ENCODE data around the gene ST8SIA5. TPM values are rescaled to one million over a fixed set of nuclear protein-coding genes. Genes with fewer than 3 reads are reported as not detected.

ST8SIA5 gene
- polyA plus RNA-seq, 6 donors from 2014 or later, result not detected

GRCh38 chr18:46718501-46719341 is 38.1 kb downstream of the ST8SIA5 start:
- no peaks in the 10 kb centered on the region for H3K4me1 Mint-ChIP-seq
- H3K27ac Mint-ChIP-seq, result no peak overlapping the region
- peaks cover 9 to 16% (median 12%) of the 10 kb centered on the region in 3 donors for H3K27me3 Mint-ChIP-seq
- H3K36me3 Mint-ChIP-seq, result no peaks in the 10 kb centered on the region
- no peak overlapping the region for H3K4me3 Mint-ChIP-seq
- peaks cover 0 to 2% (median 0%) of the 10 kb centered on the region in 7 donors for H3K9me3 Mint-ChIP-seq
- no peak for ATAC-seq (ENCODE audit: low read depth in 2 of 2)
- no peak for DNase-seq

GRCh38 chr18:46716827-46717226 is 40.0 kb downstream of the ST8SIA5 start:
- no peak for ATAC-seq (ENCODE audit: low read depth in 2 of 2)

DNA sequence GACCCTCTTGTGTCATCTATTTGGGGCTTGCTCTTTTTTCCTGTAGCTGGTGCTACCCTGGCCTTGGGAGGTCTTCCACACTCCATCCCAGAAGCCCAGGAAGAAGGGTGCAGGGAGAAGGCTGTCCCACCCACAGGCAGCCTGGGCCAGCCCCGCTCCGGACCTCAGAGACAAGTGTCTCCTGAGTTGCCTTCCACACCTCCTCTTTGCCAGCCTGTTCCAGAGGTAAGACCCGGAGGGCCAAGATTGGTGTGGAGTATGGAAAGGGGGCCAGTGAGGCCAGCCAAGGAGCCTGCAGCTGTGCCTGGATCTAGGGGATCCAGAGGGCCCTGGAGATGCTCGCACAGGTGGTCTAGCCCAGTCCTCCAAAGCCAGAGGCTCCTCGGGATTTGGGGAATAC is 40.5 kb downstream of the ST8SIA5 start:
- ATAC-seq (ENCODE audit: low read depth in 2 of 2) (no peak), DNase-seq (no peak)
- Mint-ChIP-seq H3K27ac (no peak overlapping the region), H3K9me3 (peaks cover 0 to 2% (median 0%) of the 10 kb centered on the region in 7 donors), H3K4me1 (peaks cover 0 to 4% (median 0%) of the 10 kb centered on the region in 3 donors), H3K4me3 (no peak overlapping the region), H3K27me3 (peaks cover 9 to 12% (median 11%) of the 10 kb centered on the region in 3 donors), H3K36me3 (no peaks in the 10 kb centered on the region)

More at GRCh38 chr18:46716827-46717226, 40.0 kb downstream of the ST8SIA5 start:
- H3K9me3 Mint-ChIP-seq, result peaks cover 0 to 2% (median 0%) of the 10 kb centered on the region in 7 donors
- peak overlapping the region in 1 of 6 donors; percentile 53 for H3K27ac Mint-ChIP-seq
- no peaks in the 10 kb centered on the region for H3K4me1 Mint-ChIP-seq
- H3K27me3 Mint-ChIP-seq, result peaks cover 9 to 16% (median 12%) of the 10 kb centered on the region in 3 donors
- no peak overlapping the region for H3K4me3 Mint-ChIP-seq
- DNase-seq, result no peak
- H3K36me3 Mint-ChIP-seq, result no peaks in the 10 kb centered on the region

DNA sequence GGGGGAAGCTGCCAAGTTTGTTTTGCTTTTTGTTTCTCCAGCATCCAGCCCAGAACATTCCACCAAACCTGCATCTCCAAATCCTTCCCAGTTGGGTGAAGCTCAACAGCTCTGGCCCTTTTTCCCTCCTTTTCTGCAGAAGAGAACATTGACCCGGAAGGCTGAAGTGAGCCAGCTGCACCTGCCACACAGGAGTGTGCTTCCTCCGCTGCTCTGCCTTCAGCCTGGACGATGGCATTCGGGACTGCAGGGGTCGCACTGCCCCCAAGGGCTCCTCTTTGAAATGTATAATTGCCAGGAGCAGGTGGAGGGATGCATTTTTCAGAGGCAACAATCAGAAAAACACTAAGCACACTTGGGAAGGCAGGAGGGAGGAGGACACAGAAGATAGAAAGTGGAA is 41.8 kb downstream of the ST8SIA5 start:
- Mint-ChIP-seq H3K4me3 (no peak overlapping the region), H3K27me3 (peaks cover 9 to 11% (median 10%) of the 10 kb centered on the region in 3 donors), H3K9me3 (peaks cover 0 to 2% (median 0%) of the 10 kb centered on the region in 7 donors), H3K4me1 (peaks cover 0 to 5% (median 0%) of the 10 kb centered on the region in 3 donors), H3K36me3 (no peaks in the 10 kb centered on the region), H3K27ac (peak overlapping the region in 1 of 6 donors; percentile 84)
- ATAC-seq (ENCODE audit: low read depth in 2 of 2), result no peak
- DNase-seq, result no peak

DNA sequence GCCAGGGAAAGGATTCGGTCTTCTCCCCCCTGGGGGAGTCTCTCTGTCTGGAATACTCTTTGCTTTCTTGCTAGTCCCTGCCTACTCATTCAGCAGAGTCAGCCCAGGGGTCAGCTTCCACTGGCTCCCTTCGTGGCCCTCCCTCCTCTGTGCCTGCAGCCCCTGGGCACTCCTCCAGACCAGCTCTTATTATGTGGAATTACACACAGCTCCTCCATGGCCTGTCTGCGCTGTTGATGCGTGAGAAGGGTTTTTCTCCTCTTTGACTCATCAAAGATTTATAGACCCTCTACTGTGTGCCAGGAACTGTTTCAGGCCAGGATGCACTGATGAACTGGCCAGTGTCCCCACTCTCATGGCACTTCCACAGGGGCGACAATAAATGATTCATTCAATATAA is 44.4 kb downstream of the ST8SIA5 start:
- no peaks in the 10 kb centered on the region for H3K36me3 Mint-ChIP-seq
- H3K27ac Mint-ChIP-seq, result no peak overlapping the region
- ATAC-seq (ENCODE audit: low read depth in 2 of 2) (no peak), DNase-seq (no peak)
- peaks cover 0 to 5% (median 0%) of the 10 kb centered on the region in 3 donors for H3K4me1 Mint-ChIP-seq
- H3K4me3 Mint-ChIP-seq, result no peak overlapping the region
- H3K27me3 Mint-ChIP-seq, result peaks cover 0 to 6% (median 0%) of the 10 kb centered on the region in 3 donors
- H3K9me3 Mint-ChIP-seq, result no peaks in the 10 kb centered on the region

- Mint-ChIP-seq H3K9me3 (no peaks in the 10 kb centered on the region), H3K27ac (peak overlapping the region in 1 of 6 donors; percentile 19), H3K36me3 (no peaks in the 10 kb centered on the region), H3K4me1 (peaks cover 0 to 5% (median 0%) of the 10 kb centered on the region in 3 donors), H3K4me3 (no peak overlapping the region), H3K27me3 (peaks cover 0 to 6% (median 0%) of the 10 kb centered on the region in 3 donors)
- ATAC-seq (ENCODE audit: low read depth in 2 of 2) (peak; percentile 56), DNase-seq (peak; percentile 5)
Observed at GRCh38 chr18:46711444-46711863, 45.4 kb downstream of the ST8SIA5 start.

- H3K27me3 Mint-ChIP-seq, result peaks cover 0 to 8% (median 0%) of the 10 kb centered on the region in 3 donors
- ATAC-seq (ENCODE audit: low read depth in 2 of 2) (no peak), DNase-seq (no peak)
- H3K9me3 Mint-ChIP-seq, result no peaks in the 10 kb centered on the region
- H3K4me3 Mint-ChIP-seq, result no peak overlapping the region
- no peak overlapping the region for H3K27ac Mint-ChIP-seq
- no peaks in the 10 kb centered on the region for H3K36me3 Mint-ChIP-seq
- peaks cover 0 to 5% (median 0%) of the 10 kb centered on the region in 3 donors for H3K4me1 Mint-ChIP-seq
Observed at GRCh38 chr18:46706968-46707367, 49.9 kb downstream of the ST8SIA5 start.

DNA sequence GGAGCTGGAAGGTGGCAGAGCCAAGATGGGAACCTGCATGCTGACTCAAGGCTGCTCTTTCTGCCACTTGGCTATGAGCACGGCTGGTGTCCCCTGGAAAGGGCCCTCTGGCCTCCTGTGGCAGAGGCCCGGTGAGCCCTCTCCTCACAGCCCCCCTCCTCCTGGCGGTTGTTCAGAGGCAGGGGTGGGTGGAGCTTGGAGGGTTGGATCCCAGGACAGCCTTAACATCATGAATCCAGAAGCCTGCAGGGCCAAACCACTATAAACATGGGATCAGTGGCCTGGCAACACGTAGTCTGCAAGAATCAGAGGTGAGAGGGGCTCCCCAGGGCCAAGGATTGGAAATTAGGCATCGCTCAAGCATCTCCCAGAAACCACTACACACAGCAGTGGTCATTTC is 51.3 kb downstream of the ST8SIA5 start:
- H3K4me1 Mint-ChIP-seq, result no peaks in the 10 kb centered on the region
- H3K36me3 Mint-ChIP-seq, result no peaks in the 10 kb centered on the region
- peaks cover 0 to 8% (median 0%) of the 10 kb centered on the region in 3 donors for H3K27me3 Mint-ChIP-seq
- H3K27ac Mint-ChIP-seq, result no peak overlapping the region
- DNase-seq (no peak), ATAC-seq (ENCODE audit: low read depth in 2 of 2) (no peak)
- H3K4me3 Mint-ChIP-seq, result no peak overlapping the region
- H3K9me3 Mint-ChIP-seq, result no peaks in the 10 kb centered on the region

- Mint-ChIP-seq H3K9me3 (no peaks in the 10 kb centered on the region), H3K27ac (no peak overlapping the region), H3K36me3 (no peaks in the 10 kb centered on the region), H3K4me3 (peak overlapping the region in 1 of 8 donors; percentile 15), H3K27me3 (peaks cover 0 to 8% (median 0%) of the 10 kb centered on the region in 3 donors), H3K4me1 (no peaks in the 10 kb centered on the region)
- DNase-seq (no peak), ATAC-seq (ENCODE audit: low read depth in 2 of 2) (no peak)
Observed at GRCh38 chr18:46704816-46705215, 52.0 kb downstream of the ST8SIA5 start.

GRCh38 chr18:46704189-46704588 is 52.7 kb downstream of the ST8SIA5 start:
- ATAC-seq (ENCODE audit: low read depth in 2 of 2) (no peak), DNase-seq (no peak)
- Mint-ChIP-seq H3K36me3 (no peaks in the 10 kb centered on the region), H3K4me1 (no peaks in the 10 kb centered on the region), H3K4me3 (no peak overlapping the region), H3K9me3 (no peaks in the 10 kb centered on the region), H3K27ac (no peak overlapping the region), H3K27me3 (peaks cover 0 to 3% (median 0%) of the 10 kb centered on the region in 3 donors)

DNA sequence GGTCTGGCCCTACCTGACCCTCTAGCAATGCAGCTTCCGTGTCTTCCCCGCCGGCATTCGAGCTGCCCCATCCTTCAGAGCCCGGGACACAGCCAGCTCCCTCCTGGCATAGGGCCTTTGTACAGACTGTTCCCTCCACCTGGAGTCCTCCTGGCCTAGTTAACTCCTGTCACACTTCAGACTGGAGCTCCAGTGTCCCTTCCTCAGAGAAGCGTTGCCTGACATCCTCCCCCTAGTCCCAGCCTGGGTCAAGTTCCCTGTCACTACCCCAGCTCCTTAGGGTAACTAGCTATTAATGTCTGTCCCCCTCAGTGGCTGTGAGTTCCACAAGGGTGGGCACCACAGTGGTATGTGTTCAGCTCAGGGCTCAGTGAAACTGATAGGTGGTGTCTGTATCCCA is 54.4 kb downstream of the ST8SIA5 start:
- Mint-ChIP-seq H3K36me3 (peaks cover 0 to 9% of the 10 kb centered on the region in 2 donors), H3K4me3 (no peak overlapping the region), H3K27ac (peak overlapping the region in 2 of 6 donors; percentile 78 to 83), H3K4me1 (no peaks in the 10 kb centered on the region), H3K9me3 (peaks cover 3 to 9% (median 6%) of the 10 kb centered on the region in 7 donors), H3K27me3 (peaks cover 0 to 3% (median 0%) of the 10 kb centered on the region in 3 donors)
- DNase-seq (no peak), ATAC-seq (ENCODE audit: low read depth in 2 of 2) (no peak)

GRCh38 chr18:46700066-46700824 is 56.6 kb downstream of the ST8SIA5 start:
- Mint-ChIP-seq H3K9me3 (peaks cover 3 to 11% (median 6%) of the 10 kb centered on the region in 7 donors), H3K4me1 (no peaks in the 10 kb centered on the region), H3K27me3 (peaks cover 0 to 4% (median 0%) of the 10 kb centered on the region in 3 donors), H3K4me3 (no peak overlapping the region), H3K27ac (no peak overlapping the region), H3K36me3 (peaks cover 0 to 9% of the 10 kb centered on the region in 2 donors)
- DNase-seq (no peak), ATAC-seq (ENCODE audit: low read depth in 2 of 2) (no peak)

DNA sequence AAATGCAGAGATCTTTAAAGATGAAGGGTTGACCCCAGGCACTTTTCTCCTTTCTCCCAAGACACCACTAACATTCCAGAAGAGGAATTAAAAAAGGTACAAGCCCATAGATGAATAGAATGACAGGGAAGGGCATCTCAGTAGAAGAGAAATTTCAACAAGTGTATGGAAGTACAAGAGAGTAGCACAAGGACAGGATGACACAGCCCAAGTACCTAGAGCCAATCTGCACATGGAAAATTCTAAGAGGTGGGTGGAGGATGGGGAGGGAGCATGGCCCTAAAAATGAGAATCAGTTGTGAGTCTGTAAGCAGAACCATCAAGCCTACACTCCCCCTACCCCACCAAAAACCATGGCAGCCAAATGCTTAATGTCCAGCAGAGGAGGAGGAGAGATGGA is 60.2 kb downstream of the ST8SIA5 start:
- H3K4me1 Mint-ChIP-seq, result no peaks in the 10 kb centered on the region
- H3K27ac Mint-ChIP-seq, result no peak overlapping the region
- H3K4me3 Mint-ChIP-seq, result no peak overlapping the region
- peaks cover 3 to 11% (median 6%) of the 10 kb centered on the region in 7 donors for H3K9me3 Mint-ChIP-seq
- DNase-seq (no peak), ATAC-seq (ENCODE audit: low read depth in 2 of 2) (no peak)
- peaks cover 0 to 9% of the 10 kb centered on the region in 2 donors for H3K36me3 Mint-ChIP-seq
- H3K27me3 Mint-ChIP-seq, result peaks cover 0 to 16% (median 4%) of the 10 kb centered on the region in 3 donors
